ENCODE measurements around the gene F8.
A peak's percentile ranks its signal among the peaks of the same experiment; 100 is the strongest.
"Not testable (repeated sequence)": the region's sequence is repeated elsewhere in the genome, so short reads cannot be mapped to it uniquely, and the experiment has no call there.

F8 gene

DNA sequence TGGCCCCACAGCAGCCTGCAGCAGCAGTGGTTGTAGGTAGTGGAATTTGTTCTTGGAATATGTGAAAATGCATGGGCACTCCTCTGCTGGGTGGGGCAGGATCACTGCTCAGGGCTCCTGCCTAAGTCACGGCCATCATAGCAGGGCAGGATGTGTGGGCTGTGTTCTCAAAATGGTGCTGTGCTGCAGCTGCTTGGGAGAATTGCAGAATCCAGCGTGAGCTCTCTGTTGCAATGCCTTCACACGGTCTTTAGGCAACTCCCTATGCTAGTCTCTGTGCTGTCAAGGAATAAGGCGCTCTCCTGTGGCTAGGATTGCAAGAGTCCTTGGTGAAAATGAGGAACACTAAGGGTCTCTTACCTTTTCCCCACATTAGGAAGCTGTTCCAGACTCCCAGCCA is 42.9 kb downstream of the F8 start:
- Mint-ChIP-seq H3K9me3 (no peaks in the 10 kb centered on the region), H3K27me3 (no peaks in the 10 kb centered on the region), H3K4me1 (peaks cover 10% of the 10 kb centered on the region), H3K4me3 (no peak overlapping the region), H3K36me3 (no peaks in the 10 kb centered on the region), H3K27ac (no peak overlapping the region)

DNA sequence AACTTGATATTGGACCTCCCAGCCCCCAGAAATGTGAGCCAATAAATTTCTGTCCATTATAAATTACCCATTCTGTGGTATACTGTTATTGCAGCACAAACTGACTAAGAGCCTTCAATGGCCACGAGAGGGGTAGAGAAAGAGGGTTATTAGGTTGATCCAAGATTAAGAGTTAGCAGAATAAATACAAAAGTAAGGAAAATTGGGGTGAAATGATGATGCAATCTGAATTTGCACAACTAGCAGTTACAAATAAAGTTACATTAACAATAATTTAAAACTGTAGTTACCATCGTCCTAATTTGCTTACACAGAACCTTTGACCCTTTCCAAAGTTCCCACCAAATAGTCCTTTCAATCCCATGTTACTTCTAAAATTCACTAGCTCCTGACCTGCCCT is 54.2 kb downstream of the F8 start:
- no peak overlapping the region for H3K27ac Mint-ChIP-seq
- no peaks in the 10 kb centered on the region for H3K4me1 Mint-ChIP-seq
- no peaks in the 10 kb centered on the region for H3K27me3 Mint-ChIP-seq
- no peak overlapping the region for H3K4me3 Mint-ChIP-seq
- H3K9me3 Mint-ChIP-seq = no peaks in the 10 kb centered on the region
- H3K36me3 Mint-ChIP-seq = no peaks in the 10 kb centered on the region

DNA sequence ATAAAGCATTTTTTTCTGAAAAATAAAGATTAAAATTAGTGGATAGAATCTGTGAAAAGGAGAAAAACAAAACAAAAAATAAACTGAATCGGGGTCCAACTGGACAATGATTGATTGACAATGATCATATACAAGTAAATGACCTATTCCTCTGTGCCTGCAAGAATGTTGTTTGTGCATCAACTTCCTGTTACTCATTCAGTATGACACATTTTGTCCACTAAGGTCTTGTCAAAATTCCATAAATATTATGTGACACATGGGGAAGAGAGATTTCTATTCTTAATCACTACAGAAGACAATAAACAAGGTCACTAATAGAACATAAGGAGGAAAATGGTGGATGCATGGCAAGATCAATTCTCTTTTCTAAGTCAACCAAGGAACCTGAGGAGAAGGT is 54.9 kb downstream of the F8 start:
- Mint-ChIP-seq H3K4me1 (no peaks in the 10 kb centered on the region), H3K4me3 (no peak overlapping the region), H3K36me3 (no peaks in the 10 kb centered on the region), H3K27ac (no peak overlapping the region), H3K27me3 (no peaks in the 10 kb centered on the region), H3K9me3 (no peaks in the 10 kb centered on the region)

DNA sequence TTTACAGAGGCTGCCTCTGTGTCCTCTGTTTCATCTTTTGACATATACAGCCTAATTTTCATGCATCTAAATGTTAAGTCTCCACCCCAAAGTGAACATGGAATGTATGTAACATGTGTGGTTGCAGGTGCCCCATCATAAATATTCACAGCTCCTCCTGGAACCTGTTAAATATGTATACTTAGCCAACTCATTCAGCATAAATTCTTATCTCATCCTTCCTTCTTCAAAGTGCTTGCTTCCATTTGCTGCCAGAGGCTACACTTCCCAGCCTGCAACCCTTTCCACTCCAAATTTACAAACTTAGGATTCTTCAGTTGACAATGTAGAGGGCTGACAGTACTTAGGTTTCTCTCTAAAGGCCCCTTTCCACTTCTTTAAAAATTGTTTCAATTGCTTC is 60.6 kb downstream of the F8 start:
- no peak overlapping the region for H3K27ac Mint-ChIP-seq
- H3K4me3 Mint-ChIP-seq = no peak overlapping the region
- H3K9me3 Mint-ChIP-seq = no peaks in the 10 kb centered on the region
- no peaks in the 10 kb centered on the region for H3K4me1 Mint-ChIP-seq
- H3K27me3 Mint-ChIP-seq = peaks cover 1% of the 10 kb centered on the region
- H3K36me3 Mint-ChIP-seq = no peaks in the 10 kb centered on the region

DNA sequence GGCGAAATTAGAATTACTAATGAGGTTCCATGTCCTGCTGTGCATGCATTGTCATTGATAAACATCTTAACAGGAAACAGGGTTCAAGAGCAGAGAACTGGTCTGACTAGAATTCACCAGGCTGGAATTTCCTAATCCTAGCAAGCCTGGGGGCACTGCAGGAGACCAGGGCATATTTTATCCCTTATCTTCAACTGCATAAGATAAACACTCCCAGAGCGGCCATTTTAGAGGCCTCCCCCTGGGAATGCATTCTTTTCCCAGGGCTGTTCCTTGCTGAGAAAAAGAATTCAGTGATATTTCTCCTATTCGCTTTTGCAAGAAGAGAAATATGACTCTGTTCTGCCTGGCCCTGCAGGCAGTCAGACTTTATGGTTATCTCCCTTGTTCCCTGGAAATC is 66.7 kb downstream of the F8 start:
- H3K27me3 Mint-ChIP-seq, H3K9me3 Mint-ChIP-seq, H3K4me3 Mint-ChIP-seq, H3K27ac Mint-ChIP-seq, H3K4me1 Mint-ChIP-seq, H3K36me3 Mint-ChIP-seq: not testable (repeated sequence)

DNA sequence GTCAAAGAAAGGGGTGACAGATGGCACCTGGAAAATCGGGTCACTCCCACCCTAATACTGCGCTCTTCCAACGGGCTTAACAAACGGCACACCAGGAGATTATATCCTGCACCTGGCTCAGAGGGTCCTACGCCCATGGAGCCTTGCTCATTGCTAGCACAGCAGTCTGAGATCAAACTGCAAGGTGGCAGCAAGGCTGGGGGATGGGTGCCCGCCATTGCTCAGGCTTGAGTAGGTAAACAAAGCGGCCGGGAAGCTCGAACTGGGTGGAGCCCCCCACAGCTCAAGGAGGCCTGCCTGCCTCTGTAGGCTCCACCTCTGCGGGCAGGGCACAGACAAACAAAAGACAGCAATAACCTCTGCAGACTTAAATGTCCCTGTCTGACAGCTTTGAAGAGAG is 83.3 kb downstream of the F8 start:
- H3K9me3 Mint-ChIP-seq, H3K27ac Mint-ChIP-seq, H3K27me3 Mint-ChIP-seq, H3K36me3 Mint-ChIP-seq, H3K4me3 Mint-ChIP-seq, H3K4me1 Mint-ChIP-seq: not testable (repeated sequence)

DNA sequence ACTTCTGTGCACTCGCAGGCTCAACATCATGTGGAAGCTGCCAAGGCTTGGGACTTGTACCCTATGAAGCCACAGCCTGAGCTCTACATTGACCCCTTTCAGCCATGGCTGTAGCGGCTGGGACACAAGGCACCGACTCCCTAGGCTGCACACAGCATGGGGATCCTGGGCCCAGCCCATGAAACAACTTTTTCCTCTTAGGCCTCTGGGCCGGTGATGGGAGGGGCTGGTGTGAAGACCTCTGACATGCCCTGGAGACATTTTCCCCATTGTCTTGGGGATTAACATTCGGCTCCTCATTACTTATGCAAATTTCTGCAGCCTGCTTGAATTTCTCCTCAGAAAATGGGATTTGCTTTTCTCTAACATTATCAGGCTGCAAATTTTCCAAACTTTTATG is 97.8 kb downstream of the F8 start:
- H3K27ac Mint-ChIP-seq, H3K4me1 Mint-ChIP-seq, H3K27me3 Mint-ChIP-seq, H3K4me3 Mint-ChIP-seq, H3K36me3 Mint-ChIP-seq, H3K9me3 Mint-ChIP-seq: not testable (repeated sequence)

DNA sequence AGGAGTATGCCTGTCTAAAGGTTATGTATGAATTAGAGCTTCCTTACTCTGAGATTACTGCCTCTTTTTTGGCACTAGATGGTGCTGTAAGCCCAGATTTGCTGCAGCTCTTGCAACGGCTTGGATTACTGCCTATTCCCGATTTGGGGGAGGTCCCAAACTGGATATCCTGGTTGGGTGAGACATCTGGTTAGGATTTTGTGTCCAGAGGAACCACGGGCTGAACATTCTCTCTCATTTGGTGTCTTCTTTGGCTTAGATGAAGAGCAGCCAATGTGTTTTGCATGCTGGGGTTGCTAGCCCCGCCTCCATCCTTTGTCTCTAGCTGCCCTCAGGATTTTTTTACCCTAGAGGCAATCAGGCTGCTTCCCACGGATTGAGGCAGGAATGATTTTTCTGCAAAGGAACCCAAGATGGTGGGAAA is 104.5 kb downstream of the F8 start:
- no peak overlapping the region for H3K27ac Mint-ChIP-seq
- peaks cover 5% of the 10 kb centered on the region for H3K4me1 Mint-ChIP-seq
- H3K36me3 Mint-ChIP-seq = no peaks in the 10 kb centered on the region
- H3K9me3 Mint-ChIP-seq = no peaks in the 10 kb centered on the region
- peak overlapping the region; percentile 70 for H3K4me3 Mint-ChIP-seq
- H3K27me3 Mint-ChIP-seq = no peaks in the 10 kb centered on the region

DNA sequence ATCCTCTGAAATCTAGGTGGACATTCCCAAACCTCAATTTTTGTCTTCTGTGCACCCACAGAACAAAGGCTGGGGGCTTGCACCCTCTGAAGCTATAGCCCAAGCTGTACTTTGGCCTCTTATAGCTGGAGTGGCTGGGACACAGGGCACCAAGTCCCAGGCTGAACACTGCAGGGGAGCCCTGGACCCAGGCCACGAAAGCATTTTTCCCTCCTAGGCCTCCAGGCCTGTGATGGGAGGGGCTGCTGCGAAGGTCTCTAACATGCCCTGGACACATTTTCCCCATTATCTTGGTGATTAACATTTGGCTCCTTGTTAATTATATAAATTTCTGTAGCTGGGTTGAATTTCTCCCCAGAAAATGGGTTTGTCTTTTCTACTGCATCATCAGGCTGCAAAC is 108.5 kb downstream of the F8 start:
- Mint-ChIP-seq H3K4me3 (no peak overlapping the region), H3K36me3 (no peaks in the 10 kb centered on the region), H3K9me3 (no peaks in the 10 kb centered on the region), H3K27me3 (peaks cover 2% of the 10 kb centered on the region), H3K27ac (no peak overlapping the region), H3K4me1 (peaks cover 5% of the 10 kb centered on the region)

DNA sequence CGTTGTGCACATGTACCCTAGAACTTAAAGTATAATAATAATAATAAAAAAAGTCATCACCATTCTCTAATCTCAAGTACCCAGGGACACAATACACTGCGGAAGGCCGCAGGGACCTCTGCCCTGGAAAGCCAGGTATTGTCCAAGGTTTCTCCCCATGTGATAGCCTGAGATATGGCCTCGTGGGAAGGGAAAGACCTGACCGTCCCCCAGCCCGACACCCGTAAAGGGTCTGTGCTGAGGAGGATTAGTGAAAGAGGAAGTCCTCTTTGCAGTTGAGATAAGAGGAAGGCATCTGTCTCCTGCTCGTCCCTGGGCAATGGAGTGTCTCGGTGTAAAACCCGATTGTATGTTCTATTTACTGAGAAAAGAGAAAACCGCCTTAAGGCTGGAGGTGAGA is 112.0 kb downstream of the F8 start:
- not testable (repeated sequence) for H3K4me1 Mint-ChIP-seq, H3K27ac Mint-ChIP-seq, H3K36me3 Mint-ChIP-seq, H3K27me3 Mint-ChIP-seq, H3K4me3 Mint-ChIP-seq, H3K9me3 Mint-ChIP-seq

DNA sequence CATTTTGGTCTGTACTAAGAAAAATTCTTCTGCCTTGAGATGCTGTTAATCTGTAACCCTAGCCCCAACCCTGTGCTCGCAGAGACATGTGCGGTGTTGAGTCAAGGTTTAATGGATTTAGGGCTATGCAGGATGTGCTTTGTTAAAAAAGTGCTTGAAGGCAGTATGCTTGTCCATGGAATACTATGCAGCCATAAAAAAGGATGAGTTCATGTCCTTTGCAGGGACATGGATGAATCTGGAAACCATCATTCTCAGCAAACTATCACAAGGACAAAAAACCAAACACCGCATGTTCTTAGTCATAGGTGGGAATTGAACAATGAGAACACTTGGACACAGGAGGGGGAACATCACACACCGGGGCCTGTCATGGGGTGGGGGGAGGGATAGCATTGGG is 112.5 kb downstream of the F8 start:
- not testable (repeated sequence) for H3K9me3 Mint-ChIP-seq, H3K27me3 Mint-ChIP-seq, H3K4me1 Mint-ChIP-seq, H3K4me3 Mint-ChIP-seq, H3K27ac Mint-ChIP-seq, H3K36me3 Mint-ChIP-seq

DNA sequence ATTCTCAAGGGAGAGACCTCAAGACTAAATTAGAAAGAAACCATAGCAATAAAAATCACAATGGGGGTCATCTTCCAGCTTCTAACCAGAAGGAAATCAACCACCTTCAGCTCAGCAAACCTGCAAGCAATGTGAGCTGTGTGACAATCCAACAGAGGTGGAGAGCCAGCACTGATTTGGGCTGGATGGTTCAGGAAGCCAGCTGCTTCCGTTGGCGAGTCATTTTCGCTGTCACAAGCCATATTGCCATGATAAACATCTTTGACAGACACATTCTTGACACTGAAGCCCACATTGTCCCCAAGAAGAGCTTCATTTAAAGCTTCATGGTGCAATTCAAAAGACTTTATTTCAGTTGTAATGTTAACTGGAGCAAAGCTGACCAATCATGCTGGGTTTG is 113.7 kb downstream of the F8 start:
- Mint-ChIP-seq H3K9me3 (no peaks in the 10 kb centered on the region), H3K27ac (no peak overlapping the region), H3K27me3 (peaks cover 2% of the 10 kb centered on the region), H3K4me1 (no peaks in the 10 kb centered on the region), H3K4me3 (no peak overlapping the region), H3K36me3 (no peaks in the 10 kb centered on the region)

DNA sequence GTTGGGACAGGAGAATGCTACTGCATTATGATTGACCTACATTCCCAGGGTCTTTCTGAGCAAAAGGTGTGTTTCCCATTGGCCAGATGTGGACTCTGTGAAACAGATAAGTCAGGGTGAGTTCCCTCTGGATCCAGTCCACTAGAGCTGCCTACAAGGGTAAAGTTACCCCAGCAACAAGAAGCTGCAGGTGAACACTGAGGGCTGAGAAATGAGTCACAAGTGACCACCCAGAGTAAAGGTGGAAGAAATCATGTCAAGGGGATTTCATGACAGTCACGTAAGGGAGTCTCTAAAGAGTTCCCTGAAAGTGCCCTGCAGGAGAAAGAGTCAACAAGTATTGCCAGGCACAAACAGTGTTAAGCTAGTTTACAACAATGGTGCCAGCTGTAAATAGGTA is 120.1 kb downstream of the F8 start:
- H3K27ac Mint-ChIP-seq = no peak overlapping the region
- no peaks in the 10 kb centered on the region for H3K4me1 Mint-ChIP-seq
- no peaks in the 10 kb centered on the region for H3K9me3 Mint-ChIP-seq
- no peaks in the 10 kb centered on the region for H3K36me3 Mint-ChIP-seq
- H3K27me3 Mint-ChIP-seq = no peaks in the 10 kb centered on the region
- H3K4me3 Mint-ChIP-seq = no peak overlapping the region

DNA sequence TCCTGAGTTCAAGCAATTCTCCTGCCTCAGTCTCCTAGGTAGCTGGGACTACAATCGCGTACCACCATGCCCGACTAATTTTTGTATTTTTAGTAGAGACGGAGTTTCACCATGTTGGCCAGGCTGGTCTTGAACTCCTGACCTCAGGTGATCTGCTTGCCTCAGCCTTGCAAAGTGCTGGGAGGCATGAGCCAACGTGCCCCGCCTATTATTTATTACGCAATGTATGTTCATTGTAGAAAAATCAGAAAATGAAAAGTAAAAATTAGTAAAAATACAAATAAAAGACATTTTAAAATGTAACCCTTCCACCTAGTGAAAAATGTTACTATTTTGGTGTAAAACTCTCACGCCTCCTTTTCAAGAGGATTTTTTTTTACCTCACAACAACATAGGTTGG is 122.2 kb downstream of the F8 start:
- no peaks in the 10 kb centered on the region for H3K4me1 Mint-ChIP-seq
- no peaks in the 10 kb centered on the region for H3K27me3 Mint-ChIP-seq
- no peaks in the 10 kb centered on the region for H3K9me3 Mint-ChIP-seq
- H3K27ac Mint-ChIP-seq = no peak overlapping the region
- no peaks in the 10 kb centered on the region for H3K36me3 Mint-ChIP-seq
- no peak overlapping the region for H3K4me3 Mint-ChIP-seq

DNA sequence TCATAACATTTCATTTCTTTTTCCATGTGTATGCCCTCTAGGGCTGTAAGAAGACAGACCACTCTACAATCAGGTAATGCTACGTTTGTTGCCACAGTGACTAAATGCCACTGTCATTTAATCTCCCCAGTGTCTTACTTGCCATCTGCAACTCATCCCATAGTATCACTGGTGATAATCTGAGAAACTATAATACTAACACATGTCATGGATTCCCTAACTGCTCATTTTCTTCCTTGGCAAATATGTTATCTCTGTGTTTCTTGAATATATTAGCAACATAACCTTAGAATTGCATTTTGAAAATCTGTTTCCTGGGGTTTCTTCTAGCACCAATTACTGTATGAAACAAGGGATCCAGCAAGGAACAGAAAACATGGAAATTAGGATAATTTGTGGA is 130.2 kb downstream of the F8 start:
- H3K9me3 Mint-ChIP-seq = no peaks in the 10 kb centered on the region
- no peak overlapping the region for H3K27ac Mint-ChIP-seq
- peaks cover 3% of the 10 kb centered on the region for H3K36me3 Mint-ChIP-seq
- no peaks in the 10 kb centered on the region for H3K27me3 Mint-ChIP-seq
- H3K4me3 Mint-ChIP-seq = no peak overlapping the region
- H3K4me1 Mint-ChIP-seq = peaks cover 13% of the 10 kb centered on the region

DNA sequence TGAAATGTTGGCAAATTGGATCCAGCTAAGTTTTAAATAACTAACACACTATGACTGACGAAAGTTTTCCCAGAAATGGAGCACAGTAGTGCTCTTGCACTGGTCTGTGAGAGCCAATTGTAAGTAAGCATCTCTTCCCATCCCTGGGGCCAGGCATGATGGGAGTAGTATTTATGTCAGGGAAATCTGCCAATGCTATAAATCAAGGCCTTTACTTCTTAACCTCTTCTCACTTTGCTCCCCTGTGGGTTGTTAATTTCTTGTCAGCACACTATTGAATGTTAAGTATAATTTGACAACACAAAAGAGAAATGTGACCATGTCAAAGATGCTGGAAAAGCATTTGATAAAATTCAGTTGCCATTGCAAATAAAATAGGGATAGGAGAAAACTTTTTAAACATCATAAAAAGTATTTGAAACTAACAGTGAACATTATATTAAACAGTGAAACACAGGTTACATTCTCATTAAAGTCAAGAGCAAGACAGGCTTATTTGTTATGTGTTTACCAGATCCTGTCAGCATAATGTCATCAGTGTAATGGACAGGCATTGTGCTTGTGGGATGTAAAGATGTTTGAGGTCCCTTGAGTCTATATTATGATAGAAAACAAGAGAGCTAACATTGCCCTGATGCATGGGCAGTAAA is 131.4 kb downstream of the F8 start:
- peaks cover 13% of the 10 kb centered on the region for H3K4me1 Mint-ChIP-seq
- H3K4me3 Mint-ChIP-seq = no peak overlapping the region
- H3K27me3 Mint-ChIP-seq = no peaks in the 10 kb centered on the region
- H3K36me3 Mint-ChIP-seq = peaks cover 3% of the 10 kb centered on the region
- no peak overlapping the region for H3K27ac Mint-ChIP-seq
- H3K9me3 Mint-ChIP-seq = no peaks in the 10 kb centered on the region

DNA sequence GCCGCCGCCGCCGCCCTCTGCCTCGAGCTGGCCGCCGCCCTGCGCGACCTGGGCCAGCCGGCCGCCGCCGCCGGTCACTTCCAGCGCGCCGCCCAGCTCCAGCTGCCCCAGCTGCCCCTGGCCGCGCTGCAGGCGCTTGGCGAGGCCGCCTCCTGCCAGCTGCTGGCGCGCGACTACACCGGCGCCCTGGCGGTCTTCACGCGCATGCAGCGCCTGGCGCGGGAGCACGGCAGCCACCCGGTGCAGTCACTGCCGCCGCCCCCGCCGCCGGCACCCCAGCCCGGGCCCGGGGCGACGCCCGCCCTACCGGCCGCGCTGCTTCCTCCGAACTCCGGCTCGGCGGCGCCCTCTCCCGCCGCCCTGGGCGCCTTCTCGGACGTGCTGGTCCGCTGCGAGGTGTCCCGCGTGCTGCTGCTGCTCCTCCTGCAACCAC is 135.7 kb downstream of the F8 start:
- peaks cover 12% of the 10 kb centered on the region for H3K4me1 Mint-ChIP-seq
- H3K4me3 Mint-ChIP-seq, H3K27ac Mint-ChIP-seq, H3K36me3 Mint-ChIP-seq, H3K27me3 Mint-ChIP-seq, H3K9me3 Mint-ChIP-seq: not testable (repeated sequence)

Measured in activated naive CD4-positive, alpha-beta T cell treated with anti-CD3 and anti-CD28 coated beads, Interleukin-2, amount 50 U/mL, for 24 hours (primary cell).